IPS-15b (cell line): ENCODE measurements around the gene ZSCAN20.

Experiments
- H3K27me3 ChIP-seq: one replicate; pipeline ENCODE4 v1.6.1; 2013; ENCODE audit warnings: low read length; ENCODE audit not compliant: control insufficient read depth, insufficient read depth
- H3K36me3 ChIP-seq: one replicate; pipeline ENCODE4 v1.6.1; 2013; ENCODE audit warnings: low read length; ENCODE audit not compliant: control insufficient read depth, insufficient read depth
- H3K4me1 ChIP-seq: one replicate; pipeline ENCODE4 v1.6.1; 2013; ENCODE audit warnings: mild to moderate bottlenecking, low read length; ENCODE audit not compliant: control insufficient read depth, insufficient read depth
- H3K4me3 ChIP-seq: one replicate; pipeline ENCODE4 v1.5.1; 2013; ENCODE audit warnings: low read depth, low read length
- H3K9ac ChIP-seq: one replicate; pipeline ENCODE4 v1.6.1; 2013; ENCODE audit warnings: low read depth, mild to moderate bottlenecking, low read length
- H3K9me3 ChIP-seq: one replicate; pipeline ENCODE4 v1.6.1; 2013; ENCODE audit warnings: mild to moderate bottlenecking, low read length; ENCODE audit not compliant: control insufficient read depth, insufficient read depth

ZSCAN20 gene

GRCh38 chr1:33435096-33435820, 37.2 kb upstream of the ZSCAN20 start:
- Histone ChIP-seq H3K27me3 (peaks cover 12% of the 10 kb centered on the region), H3K4me1 (no peaks in the 10 kb centered on the region), H3K36me3 (no peaks in the 10 kb centered on the region), H3K9ac (no peak overlapping the region), H3K4me3 (no peak overlapping the region), H3K9me3 (no peaks in the 10 kb centered on the region)

GRCh38 chr1:33436557-33437285, 35.7 kb upstream of the ZSCAN20 start:
- H3K36me3 ChIP-seq: no peaks in the 10 kb centered on the region
- H3K4me3 ChIP-seq: no peak overlapping the region
- H3K9me3 ChIP-seq: no peaks in the 10 kb centered on the region
- no peak overlapping the region for H3K9ac ChIP-seq
- peaks cover 11% of the 10 kb centered on the region for H3K27me3 ChIP-seq
- H3K4me1 ChIP-seq: no peaks in the 10 kb centered on the region

GRCh38 chr1:33438364-33439160, 33.9 kb upstream of the ZSCAN20 start:
- Histone ChIP-seq H3K4me1 (no peaks in the 10 kb centered on the region), H3K27me3 (peaks cover 8% of the 10 kb centered on the region)

GRCh38 chr1:33439662-33440061, 32.8 kb upstream of the ZSCAN20 start:
- Histone ChIP-seq H3K27me3 (peaks cover 8% of the 10 kb centered on the region), H3K9me3 (no peaks in the 10 kb centered on the region), H3K4me3 (no peak overlapping the region), H3K9ac (no peak overlapping the region), H3K36me3 (no peaks in the 10 kb centered on the region), H3K4me1 (no peaks in the 10 kb centered on the region)

More at GRCh38 chr1:33438364-33439160, 33.9 kb upstream of the ZSCAN20 start:
- Histone ChIP-seq H3K9ac (no peak overlapping the region), H3K9me3 (no peaks in the 10 kb centered on the region), H3K4me3 (no peak overlapping the region), H3K36me3 (no peaks in the 10 kb centered on the region)

- Histone ChIP-seq H3K9me3 (no peaks in the 10 kb centered on the region), H3K9ac (no peak overlapping the region), H3K4me3 (no peak overlapping the region), H3K4me1 (no peaks in the 10 kb centered on the region), H3K36me3 (no peaks in the 10 kb centered on the region), H3K27me3 (peaks cover 6% of the 10 kb centered on the region)
These were observed 31.2 kb upstream of the ZSCAN20 start for GRCh38 chr1:33441088-33441745.

- no peak overlapping the region for H3K9ac ChIP-seq
- no peaks in the 10 kb centered on the region for H3K36me3 ChIP-seq
- no peaks in the 10 kb centered on the region for H3K9me3 ChIP-seq
- H3K4me1 ChIP-seq: no peaks in the 10 kb centered on the region
- H3K4me3 ChIP-seq: no peak overlapping the region
- H3K27me3 ChIP-seq: peaks cover 6% of the 10 kb centered on the region
These were observed 30.3 kb upstream of the ZSCAN20 start for GRCh38 chr1:33442141-33442540.

GRCh38 chr1:33443080-33443704, 29.3 kb upstream of the ZSCAN20 start:
- Histone ChIP-seq H3K27me3 (peaks cover 6% of the 10 kb centered on the region), H3K36me3 (no peaks in the 10 kb centered on the region), H3K9ac (no peak overlapping the region), H3K4me1 (no peaks in the 10 kb centered on the region), H3K9me3 (no peaks in the 10 kb centered on the region), H3K4me3 (no peak overlapping the region)

GRCh38 chr1:33443705-33444180, 28.7 kb upstream of the ZSCAN20 start:
- Histone ChIP-seq H3K4me3 (no peak overlapping the region), H3K9me3 (no peaks in the 10 kb centered on the region), H3K4me1 (no peaks in the 10 kb centered on the region), H3K9ac (no peak overlapping the region), H3K27me3 (peaks cover 6% of the 10 kb centered on the region), H3K36me3 (no peaks in the 10 kb centered on the region)

- Histone ChIP-seq H3K9me3 (no peaks in the 10 kb centered on the region), H3K4me1 (no peaks in the 10 kb centered on the region), H3K36me3 (no peaks in the 10 kb centered on the region), H3K4me3 (no peak overlapping the region), H3K27me3 (peaks cover 6% of the 10 kb centered on the region), H3K9ac (no peak overlapping the region)
These were observed 27.3 kb upstream of the ZSCAN20 start for GRCh38 chr1:33445108-33445507.

- no peak overlapping the region for H3K4me3 ChIP-seq
- no peaks in the 10 kb centered on the region for H3K36me3 ChIP-seq
- no peaks in the 10 kb centered on the region for H3K9me3 ChIP-seq
- H3K27me3 ChIP-seq: peaks cover 2% of the 10 kb centered on the region
- no peaks in the 10 kb centered on the region for H3K4me1 ChIP-seq
- H3K9ac ChIP-seq: no peak overlapping the region
These were observed 25.9 kb upstream of the ZSCAN20 start for GRCh38 chr1:33446590-33446989.
